HepG2 (cell line): ENCODE results near the gene INAFM1. TPM values are rescaled to one million over a fixed set of nuclear protein-coding genes. Genes with fewer than 3 reads are reported as not detected.

Source experiments
- ATF7-NPFF ChIP-seq: sonication (generic); formaldehyde crosslinking; IDR thresholded peaks from 2 replicates; pipeline ENCODE4 v1.8.1; 2023; ENCODE audit warnings: mild to moderate bottlenecking, low read depth, missing genetic modification reagents, moderate library complexity
- FOXK1 ChIP-seq: sonication (generic); formaldehyde crosslinking; IDR thresholded peaks from 2 replicates; pipeline ENCODE4 v1.4.0; 2020; ENCODE audit warnings: low read depth, missing genetic modification reagents, borderline replicate concordance
- HNF4G ChIP-seq, 2 experiments: sonication (generic) in 1 of 2; formaldehyde crosslinking in 1 of 2; IDR thresholded peaks; 2 replicates each; pipeline versions ENCODE4 v1.4.0 to v1.6.1; 2011 to 2020; ENCODE audit warnings: borderline replicate concordance in 2 of 2, low read depth in 2 of 2, mild to moderate bottlenecking in 2 of 2, low read length in 1 of 2, missing genetic modification reagents in 1 of 2, moderate library complexity in 1 of 2
- KDM1A ChIP-seq: IDR thresholded peaks from 2 replicates; pipeline ENCODE4 v1.6.1; 2016; ENCODE audit warnings: missing compliant biosample characterization
- KDM5A ChIP-seq: fragments of 200-600 bp; sonication (generic); IDR thresholded peaks from 2 replicates; pipeline ENCODE4 v1.7.0; 2018; ENCODE audit warnings: antibody characterized with exemption, mild to moderate bottlenecking, low read length, borderline replicate concordance
- KLF6 ChIP-seq: IDR thresholded peaks from 2 replicates; pipeline ENCODE4 v1.8.0; 2016; ENCODE audit warnings: missing biosample characterization, missing genetic modification reagents
- MAZ ChIP-seq, 2 experiments: sonication (generic) in 1 of 2; formaldehyde crosslinking in 1 of 2; IDR thresholded peaks; 2 replicates each; pipeline versions ENCODE4 v1.5.0 to v1.6.1; 2012 to 2020; ENCODE audit warnings: low read depth in 2 of 2, mild to moderate bottlenecking in 2 of 2, borderline replicate concordance in 1 of 2, improper control_type of control experiment in 1 of 2, low read length in 1 of 2, missing genetic modification reagents in 1 of 2, moderate library complexity in 1 of 2
- MYC ChIP-seq: sonication (generic); formaldehyde crosslinking; IDR thresholded peaks from 2 replicates; pipeline ENCODE4 v1.9.0; 2021; ENCODE audit warnings: missing genetic modification reagents, borderline replicate concordance
- NFIB ChIP-seq: sonication (generic); formaldehyde crosslinking; IDR thresholded peaks from 2 replicates; pipeline ENCODE4 v1.9.0; 2021; ENCODE audit warnings: missing genetic modification reagents, mild to moderate bottlenecking, borderline replicate concordance
- RCOR2 ChIP-seq: IDR thresholded peaks from 2 replicates; pipeline ENCODE4 v1.6.1; 2016; ENCODE audit warnings: missing biosample characterization, missing genetic modification reagents
- RFXAP ChIP-seq: sonication (generic); formaldehyde crosslinking; IDR thresholded peaks from 2 replicates; pipeline ENCODE4 v1.4.0; 2020; ENCODE audit warnings: missing genetic modification reagents, borderline replicate concordance
- SIN3A ChIP-seq: IDR thresholded peaks from 2 replicates; pipeline ENCODE4 v1.6.1; 2011; ENCODE audit warnings: low read depth, mild to moderate bottlenecking, control low read depth, low read length, borderline replicate concordance
- SIX4 ChIP-seq: sonication (generic); formaldehyde crosslinking; IDR thresholded peaks from 2 replicates; pipeline ENCODE4 v1.4.0; 2020; ENCODE audit warnings: missing genetic modification reagents
- SNAPC4 ChIP-seq: sonication (generic); formaldehyde crosslinking; IDR thresholded peaks from 2 replicates; pipeline ENCODE4 v1.4.0; 2020; ENCODE audit warnings: mild to moderate bottlenecking, missing genetic modification reagents
- USF2 ChIP-seq, 2 experiments: sonication (generic) in 1 of 2; formaldehyde crosslinking in 1 of 2; IDR thresholded peaks; 2 replicates each; pipeline versions ENCODE4 v1.5.1 to v1.6.1; 2011 to 2020; ENCODE audit warnings: borderline replicate concordance in 1 of 2, low read depth in 1 of 2, low read length in 1 of 2, mild to moderate bottlenecking in 1 of 2, missing genetic modification reagents in 1 of 2, moderate library complexity in 1 of 2
- ZBTB26 ChIP-seq: IDR thresholded peaks from 2 replicates; pipeline ENCODE4 v1.6.1; 2016; ENCODE audit warnings: missing compliant biosample characterization, missing genetic modification reagents, borderline replicate concordance
- ZNF10 ChIP-seq: sonication (generic); formaldehyde crosslinking; IDR thresholded peaks from 2 replicates; pipeline ENCODE4 v1.4.0; 2020; ENCODE audit warnings: mild to moderate bottlenecking, low read depth, missing genetic modification reagents, borderline replicate concordance
- ZNF441 ChIP-seq: sonication (generic); formaldehyde crosslinking; IDR thresholded peaks from 2 replicates; pipeline ENCODE4 v1.7.0; 2021; ENCODE audit warnings: missing genetic modification reagents, borderline replicate concordance
- ZNF501 ChIP-seq: sonication (generic); formaldehyde crosslinking; IDR thresholded peaks from 2 replicates; pipeline ENCODE4 v1.5.1; 2020; ENCODE audit warnings: mild to moderate bottlenecking, moderate library complexity, missing genetic modification reagents
- ZSCAN9 ChIP-seq: IDR thresholded peaks from 2 replicates; pipeline ENCODE4 v1.6.1; 2016; ENCODE audit warnings: borderline replicate concordance
- polyA plus RNA-seq, 8 experiments: library from polyadenylated mRNA; depleted of rRNA in 3 of 8; stranded (reverse) in 7 of 8; unstranded in 1 of 8; fragments of >200 nt; fragmentation: Illumina TruSeq in 4 of 8; extraction: Trizol in 4 of 8; gene quantifications; 2 replicates each; pipeline versions ENCODE4 v1.2.1 to v1.2.3, GENCODE V29; 2011 to 2016; ENCODE audit warnings: low read depth in 4 of 8, missing spikeins in 1 of 8, mixed read lengths in 1 of 8; ENCODE audit not compliant: insufficient read depth in 1 of 8
- total RNA-seq, 5 experiments: library from RNA; depleted of rRNA; stranded (reverse); fragments of >200 nt; fragmentation: Illumina TruSeq; extraction: Trizol; gene quantifications; 2 replicates each; pipeline ENCODE4 v1.2.3, GENCODE V29; 2016; ENCODE audit warnings: low read depth in 1 of 5

Gene INAFM1
- total and polyA plus RNA-seq, 2 of the 13 experiments (the other 11 are each of a cell fraction or from before 2014, with no cell fraction given) = 0.88 to 1.9 TPM

GRCh38 chr19:47228937-47229675 is 45.6 kb upstream of the INAFM1 start (continued):
- TF ChIP-seq SNAPC4 (CRISPR knock-in tag) (no peak), RCOR2 (CRISPR knock-in tag) (no peak), ZNF501 (CRISPR knock-in tag) (0 out of 2 replicates have a peak, but pooled peaks have one; percentile 3), KDM5A (no peak), MAZ (IDR thresholded peaks at IDR 0.05; ENCODE audit: borderline replicate concordance, low read depth, low read length) (no peak), MAZ (CRISPR knock-in tag; IDR thresholded peaks at IDR 0.05; ENCODE audit: low read depth) (no peak), ZNF10 (CRISPR knock-in tag) (no peak), KLF6 (no peak), SIX4 (CRISPR knock-in tag) (no peak), MYC (no peak), NFIB (no peak), ZNF441 (CRISPR knock-in tag) (no peak), RFXAP (no peak), USF2 (IDR thresholded peaks at IDR 0.05; ENCODE audit: low read depth, low read length) (peak; percentile 41), USF2 (CRISPR knock-in tag; IDR thresholded peaks at IDR 0.05; ENCODE audit: borderline replicate concordance) (no peak), ZSCAN9 (no peak), SIN3A (peak; percentile 25; the same call in 1 of the 2 replicates), FOXK1 (no peak), ATF7-NPFF (CRISPR knock-in tag) (no peak), ZBTB26 (CRISPR knock-in tag) (no peak), KDM1A (CRISPR knock-in tag) (no peak), HNF4G (IDR thresholded peaks at IDR 0.05; ENCODE audit: borderline replicate concordance, low read depth, low read length) (no peak), HNF4G (CRISPR knock-in tag; IDR thresholded peaks at IDR 0.05; ENCODE audit: borderline replicate concordance, low read depth) (no peak)
